Measurements from ENCODE around the gene SERTAD2. TPM values are rescaled to one million over a fixed set of nuclear protein-coding genes. Genes with fewer than 3 reads are reported as not detected.
A peak's percentile ranks its signal among the peaks of the same experiment; 100 is the strongest.

Gene SERTAD2
- total RNA-seq, 6 experiments from 2014 or later, result 3.7 to 14.4 (median 8.4) TPM

DNA sequence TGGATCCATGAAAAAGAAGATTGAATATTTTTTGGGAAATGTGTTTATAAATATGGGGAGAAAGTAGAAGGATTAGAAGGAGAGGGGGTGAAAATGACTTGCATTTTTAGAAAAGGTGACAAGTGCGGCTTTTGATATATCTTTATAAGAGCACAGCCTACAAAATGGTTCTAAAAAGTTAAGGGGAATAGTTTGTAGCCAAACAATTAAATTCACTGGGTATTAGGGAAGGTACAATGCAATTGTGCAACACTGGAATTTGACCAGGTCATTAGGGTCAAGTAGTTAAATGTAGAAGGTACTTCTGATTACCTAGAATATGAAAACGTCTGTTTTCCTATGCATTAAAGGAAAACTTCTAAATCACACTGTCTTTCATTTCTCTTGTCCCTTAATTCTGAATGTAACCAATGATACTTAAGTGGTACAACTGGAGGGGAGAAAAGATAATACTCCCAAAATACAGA, 44.5 kb upstream of the SERTAD2 start:
- 45% methylated on average over 2 of the region's 2 CpGs for WGBS (ENCODE audit: insufficient coverage, low coverage, low lambda C conversion rate, missing lambda C conversion rate)

DNA sequence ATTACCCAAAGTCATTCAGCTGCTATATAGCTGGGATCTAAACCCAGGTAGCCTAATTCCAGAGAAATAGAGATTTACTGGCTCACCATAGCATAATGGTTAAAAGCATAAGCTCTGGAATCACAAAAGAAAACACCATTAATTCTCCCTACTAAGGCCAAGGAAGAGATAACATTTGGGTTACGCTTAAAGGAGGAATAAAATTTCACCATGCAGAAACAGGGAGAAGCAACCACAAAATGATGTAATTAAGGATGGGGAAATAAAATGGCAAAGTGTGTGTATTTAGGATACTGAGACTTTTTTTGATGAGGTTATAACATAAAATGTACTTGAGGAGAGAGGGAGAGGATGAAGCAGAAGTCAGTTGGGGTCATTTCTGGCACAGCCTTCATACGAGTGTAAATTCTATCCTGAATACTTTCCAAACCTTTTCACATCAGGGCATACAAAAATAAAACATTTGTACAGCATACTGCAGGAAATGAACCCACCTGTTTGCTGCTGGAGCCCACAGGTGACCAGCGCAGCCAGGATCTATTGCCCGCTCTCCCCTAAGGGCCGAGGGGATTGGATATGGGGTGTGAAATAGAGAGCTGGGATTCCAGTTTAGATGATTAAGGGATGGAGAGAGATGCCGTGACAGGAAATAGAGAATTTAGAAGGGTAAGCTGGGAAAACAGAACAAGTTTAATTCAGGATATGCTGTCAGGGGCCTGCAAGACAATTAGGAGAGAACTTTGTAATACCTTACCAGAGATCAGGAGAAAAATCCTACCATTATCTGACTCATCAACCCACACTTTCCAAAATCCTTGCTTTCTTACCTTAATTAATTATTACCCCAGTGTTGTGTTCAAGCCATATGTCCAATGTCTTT, 43.8 kb upstream of the SERTAD2 start:
- H3K4me1 ChIP-seq, result peaks cover 0 to 25% (median 10%) of the 10 kb centered on the region in 4 donors
- no peaks in the 10 kb centered on the region for H3K36me3 ChIP-seq
- intact Hi-C loops (cut with DNase I), result no loop called here
- 84% methylated on average over 6 of the region's 6 CpGs for WGBS (ENCODE audit: insufficient coverage, low coverage, low lambda C conversion rate, missing lambda C conversion rate)
- DNase-seq (no peak), ATAC-seq (no peak)
- TF ChIP-seq, protein P1, sequence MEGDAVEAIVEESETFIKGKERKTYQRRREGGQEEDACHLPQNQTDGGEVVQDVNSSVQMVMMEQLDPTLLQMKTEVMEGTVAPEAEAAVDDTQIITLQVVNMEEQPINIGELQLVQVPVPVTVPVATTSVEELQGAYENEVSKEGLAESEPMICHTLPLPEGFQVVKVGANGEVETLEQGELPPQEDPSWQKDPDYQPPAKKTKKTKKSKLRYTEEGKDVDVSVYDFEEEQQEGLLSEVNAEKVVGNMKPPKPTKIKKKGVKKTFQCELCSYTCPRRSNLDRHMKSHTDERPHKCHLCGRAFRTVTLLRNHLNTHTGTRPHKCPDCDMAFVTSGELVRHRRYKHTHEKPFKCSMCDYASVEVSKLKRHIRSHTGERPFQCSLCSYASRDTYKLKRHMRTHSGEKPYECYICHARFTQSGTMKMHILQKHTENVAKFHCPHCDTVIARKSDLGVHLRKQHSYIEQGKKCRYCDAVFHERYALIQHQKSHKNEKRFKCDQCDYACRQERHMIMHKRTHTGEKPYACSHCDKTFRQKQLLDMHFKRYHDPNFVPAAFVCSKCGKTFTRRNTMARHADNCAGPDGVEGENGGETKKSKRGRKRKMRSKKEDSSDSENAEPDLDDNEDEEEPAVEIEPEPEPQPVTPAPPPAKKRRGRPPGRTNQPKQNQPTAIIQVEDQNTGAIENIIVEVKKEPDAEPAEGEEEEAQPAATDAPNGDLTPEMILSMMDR (IDR thresholded peaks at IDR 0.05), result no peak
- no peak for TF ChIP-seq POLR2A (IDR thresholded peaks at IDR 0.05)
- H3K9me3 ChIP-seq, result no peaks in the 10 kb centered on the region
- no peaks in the 10 kb centered on the region for H3K27me3 ChIP-seq
- no peak overlapping the region for H3K4me3 ChIP-seq
- H3K27ac ChIP-seq, result peak overlapping the region in 2 of 3 donors; percentile 14 to 50

More for the DNA sequence above, 44.5 kb upstream of the SERTAD2 start:
- no peaks in the 10 kb centered on the region for H3K27me3 ChIP-seq
- H3K9me3 ChIP-seq, result no peaks in the 10 kb centered on the region
- TF ChIP-seq, protein P1 (IDR thresholded peaks at IDR 0.05), result no peak
- TF ChIP-seq POLR2A (IDR thresholded peaks at IDR 0.05), result no peak
- ATAC-seq (peak; percentile 64 to 86 (median 78)), DNase-seq (no peak)
- H3K27ac ChIP-seq, result peak overlapping the region; percentile 2 to 50 (median 14)
- peaks cover 0 to 25% (median 10%) of the 10 kb centered on the region in 4 donors for H3K4me1 ChIP-seq
- intact Hi-C loops (cut with DNase I), result no loop called here
- no peak overlapping the region for H3K4me3 ChIP-seq
- H3K36me3 ChIP-seq, result no peaks in the 10 kb centered on the region

DNA sequence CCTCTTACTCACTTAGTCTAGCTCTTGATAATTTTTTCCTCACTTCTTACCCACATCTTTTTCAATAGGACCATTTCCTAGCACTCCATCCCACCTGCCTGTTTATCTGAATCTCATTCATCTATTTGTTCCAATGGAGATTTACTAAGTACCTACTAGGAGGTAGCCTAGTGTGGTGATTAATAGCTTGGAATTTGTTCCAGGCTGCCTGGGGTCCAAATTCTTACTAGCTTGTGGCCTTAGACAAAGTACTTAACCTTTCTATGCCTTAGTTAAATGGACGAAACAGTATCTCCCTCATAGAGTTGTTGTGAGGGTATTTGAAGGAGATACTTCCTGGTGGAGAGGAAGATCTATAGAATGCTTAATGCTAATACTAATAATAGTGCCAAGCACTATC, 42.9 kb upstream of the SERTAD2 start:
- WGBS (ENCODE audit: insufficient coverage, low coverage, low lambda C conversion rate, missing lambda C conversion rate), result 71% methylated on average over 1 of the region's 1 CpG
- Histone ChIP-seq H3K4me1 (peaks cover 0 to 25% (median 10%) of the 10 kb centered on the region in 4 donors), H3K4me3 (no peak overlapping the region), H3K36me3 (no peaks in the 10 kb centered on the region), H3K27ac (no peak overlapping the region), H3K27me3 (no peaks in the 10 kb centered on the region), H3K9me3 (no peaks in the 10 kb centered on the region)
- DNase-seq (no peak), ATAC-seq (no peak)
- intact Hi-C loops (cut with DNase I), result no loop called here
- no peak for TF ChIP-seq POLR2A (IDR thresholded peaks at IDR 0.05)
- TF ChIP-seq, protein P1 (IDR thresholded peaks at IDR 0.05), result no peak

DNA sequence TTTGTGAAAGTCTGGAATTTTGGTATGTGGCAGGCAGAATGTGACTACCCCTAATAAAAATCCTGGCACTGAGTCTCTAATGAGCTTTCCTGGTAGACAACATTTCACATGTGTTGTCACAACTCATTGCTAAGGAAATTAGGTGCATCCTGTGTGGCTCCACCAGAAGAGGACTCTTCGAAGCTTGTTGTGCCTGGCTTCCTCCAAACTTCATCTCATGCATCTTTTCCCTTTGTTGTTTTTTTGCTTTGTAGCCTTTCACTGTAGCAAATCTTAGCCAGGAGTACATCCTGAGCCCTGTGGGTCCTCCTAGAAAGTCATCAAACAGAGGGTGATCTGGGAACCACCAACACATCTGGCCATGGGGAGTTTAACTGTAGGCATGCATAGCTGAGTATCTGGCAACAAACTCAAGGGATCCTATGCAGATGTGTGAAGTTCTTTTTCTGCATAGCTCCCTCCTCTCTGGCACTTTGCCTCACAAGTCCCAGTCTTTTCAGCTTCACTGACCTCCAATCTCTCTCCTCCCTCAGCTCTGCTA, 42.1 kb upstream of the SERTAD2 start:
- intact Hi-C loops (cut with DNase I), result no loop called here
- no peak for DNase-seq
- Histone ChIP-seq H3K27ac (no peak overlapping the region), H3K36me3 (no peaks in the 10 kb centered on the region), H3K27me3 (no peaks in the 10 kb centered on the region), H3K4me3 (no peak overlapping the region), H3K4me1 (peaks cover 0 to 25% (median 10%) of the 10 kb centered on the region in 4 donors), H3K9me3 (no peaks in the 10 kb centered on the region)
- WGBS (ENCODE audit: insufficient coverage, low coverage, low lambda C conversion rate, missing lambda C conversion rate), result 60% methylated on average over 1 of the region's 1 CpG
- TF ChIP-seq, protein P1 (IDR thresholded peaks at IDR 0.05), result no peak
- TF ChIP-seq POLR2A (IDR thresholded peaks at IDR 0.05), result no peak
- peak in 1 of 4 donors; percentile 20 for ATAC-seq

Data from right lobe of liver (tissue), 6 donors.